GM12873 (cell line): ENCODE measurements around the gene MYL5.

ENCODE experiments used
- TF ChIP-seq, protein P1 (sequence below): IDR thresholded peaks from 2 replicates; pipeline ENCODE4 v1.5.1; 2012; ENCODE audit warnings: low read depth, mild to moderate bottlenecking, moderate library complexity, low read length, control low read depth; ENCODE audit not compliant: insufficient read depth; ENCODE audit errors: missing control alignments

The MYL5 gene

DNA sequence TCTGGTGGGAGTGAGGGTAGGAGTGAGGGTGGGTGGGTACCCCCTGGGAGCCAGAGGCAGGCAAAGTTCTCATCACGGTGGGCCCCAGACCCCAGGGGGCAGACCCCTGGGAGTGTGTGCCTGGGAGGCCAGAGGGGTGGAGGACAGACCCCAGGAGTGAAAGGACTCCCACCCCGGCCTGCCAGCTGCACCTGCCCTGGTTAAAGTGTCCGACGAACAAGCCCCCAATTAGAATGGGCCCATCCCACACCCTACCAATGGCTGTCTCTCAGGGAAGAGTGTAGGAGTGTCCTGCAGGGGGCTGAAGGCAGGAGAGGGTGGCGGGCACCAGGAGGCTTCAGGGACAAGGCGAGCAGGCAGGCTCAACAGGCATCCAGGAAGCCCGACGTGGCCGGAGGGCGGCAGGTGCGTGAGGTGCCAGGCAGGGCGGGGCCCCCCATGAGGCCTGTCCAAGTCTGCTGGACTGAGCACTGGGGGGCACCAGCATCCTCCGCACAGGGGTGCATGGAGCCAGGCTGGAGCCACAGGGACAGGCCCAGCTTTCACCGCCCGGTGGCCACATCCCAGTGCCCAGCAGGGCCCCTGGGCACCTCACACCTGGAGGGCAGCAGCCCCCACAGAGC, 40.3 kb upstream of the MYL5 start:
- TF ChIP-seq, protein P1, sequence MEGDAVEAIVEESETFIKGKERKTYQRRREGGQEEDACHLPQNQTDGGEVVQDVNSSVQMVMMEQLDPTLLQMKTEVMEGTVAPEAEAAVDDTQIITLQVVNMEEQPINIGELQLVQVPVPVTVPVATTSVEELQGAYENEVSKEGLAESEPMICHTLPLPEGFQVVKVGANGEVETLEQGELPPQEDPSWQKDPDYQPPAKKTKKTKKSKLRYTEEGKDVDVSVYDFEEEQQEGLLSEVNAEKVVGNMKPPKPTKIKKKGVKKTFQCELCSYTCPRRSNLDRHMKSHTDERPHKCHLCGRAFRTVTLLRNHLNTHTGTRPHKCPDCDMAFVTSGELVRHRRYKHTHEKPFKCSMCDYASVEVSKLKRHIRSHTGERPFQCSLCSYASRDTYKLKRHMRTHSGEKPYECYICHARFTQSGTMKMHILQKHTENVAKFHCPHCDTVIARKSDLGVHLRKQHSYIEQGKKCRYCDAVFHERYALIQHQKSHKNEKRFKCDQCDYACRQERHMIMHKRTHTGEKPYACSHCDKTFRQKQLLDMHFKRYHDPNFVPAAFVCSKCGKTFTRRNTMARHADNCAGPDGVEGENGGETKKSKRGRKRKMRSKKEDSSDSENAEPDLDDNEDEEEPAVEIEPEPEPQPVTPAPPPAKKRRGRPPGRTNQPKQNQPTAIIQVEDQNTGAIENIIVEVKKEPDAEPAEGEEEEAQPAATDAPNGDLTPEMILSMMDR = no peak

DNA sequence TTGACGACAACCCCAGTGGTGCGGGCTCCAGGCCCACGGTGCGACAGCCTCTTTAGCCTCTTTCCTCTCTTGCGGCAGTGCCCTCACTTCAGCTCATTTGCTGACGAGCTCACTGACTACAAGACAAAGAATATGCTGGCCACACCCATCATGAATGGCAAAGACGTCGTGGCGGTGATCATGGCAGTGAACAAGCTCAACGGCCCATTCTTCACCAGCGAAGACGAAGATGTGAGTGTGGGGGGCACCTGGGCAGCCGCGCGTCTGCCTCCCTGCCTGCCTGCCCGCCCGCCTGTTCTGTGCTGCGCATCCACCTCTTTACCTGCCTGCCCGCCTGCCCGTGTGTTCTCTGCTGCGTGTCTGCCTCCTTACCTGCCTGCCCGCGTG, 39.8 kb upstream of the MYL5 start:
- TF ChIP-seq, protein P1 = no peak

DNA sequence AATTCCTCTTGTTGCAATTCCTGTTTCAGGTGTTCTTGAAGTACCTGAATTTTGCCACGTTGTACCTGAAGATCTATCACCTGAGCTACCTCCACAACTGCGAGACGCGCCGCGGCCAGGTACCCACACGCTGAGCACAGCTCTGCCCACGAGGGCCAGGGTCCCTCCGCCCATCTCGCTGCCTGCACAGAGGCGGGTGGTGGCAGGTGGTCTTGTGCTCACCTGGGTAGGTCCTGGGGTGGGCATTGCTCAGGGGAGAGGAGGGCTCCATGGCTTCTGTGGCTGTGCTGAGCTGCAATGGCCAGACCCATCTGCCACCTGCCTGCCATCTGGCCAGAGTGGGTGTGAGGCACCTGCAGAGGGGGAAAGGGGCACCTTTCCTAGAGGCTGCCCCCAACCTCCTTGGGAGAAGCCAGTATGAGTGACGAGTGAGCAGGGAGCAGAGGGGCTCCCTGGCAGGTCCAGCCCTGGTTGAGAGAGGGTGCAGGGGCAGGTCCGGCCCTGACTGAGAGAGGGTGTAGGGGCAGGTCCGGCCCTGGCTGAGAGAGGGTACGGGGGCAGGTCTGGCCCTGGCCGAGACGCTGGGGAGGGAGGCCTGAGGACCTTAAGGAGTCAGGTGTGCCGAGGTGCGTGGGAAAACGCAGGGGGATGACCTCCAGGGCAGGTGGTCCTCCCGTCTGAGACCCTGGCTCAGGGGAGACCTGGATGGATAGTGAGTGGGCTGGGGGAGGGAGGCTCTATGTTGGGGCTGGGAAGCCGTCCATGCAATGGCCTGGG, 38.3 kb upstream of the MYL5 start:
- TF ChIP-seq, protein P1 = no peak

DNA sequence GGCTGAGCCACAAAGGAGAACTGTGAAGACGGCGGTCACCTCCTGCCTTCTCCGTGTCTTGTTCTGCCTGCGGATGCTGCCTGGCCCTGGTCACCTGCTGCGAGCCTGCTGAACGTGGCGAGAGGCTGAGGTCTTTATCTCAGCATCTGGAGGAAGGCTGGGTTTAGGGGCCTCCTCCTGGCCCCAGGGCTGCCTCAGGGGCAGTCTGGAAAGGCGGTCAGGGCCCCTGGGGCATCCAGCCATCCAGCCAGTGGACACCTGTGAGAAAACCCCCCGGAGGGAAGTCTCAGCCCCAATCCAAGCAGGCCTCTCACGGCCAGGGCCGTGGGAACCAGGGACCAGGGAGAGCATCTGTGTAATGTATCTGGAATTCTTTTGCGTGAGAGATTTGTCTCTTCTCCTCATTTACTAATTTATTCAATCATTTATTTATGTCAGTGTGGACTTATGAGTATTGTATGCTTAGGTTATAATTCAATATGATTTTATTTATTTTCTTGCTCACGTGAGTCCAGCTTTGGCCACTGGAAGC, 37.6 kb upstream of the MYL5 start:
- TF ChIP-seq, protein P1 = no peak

DNA sequence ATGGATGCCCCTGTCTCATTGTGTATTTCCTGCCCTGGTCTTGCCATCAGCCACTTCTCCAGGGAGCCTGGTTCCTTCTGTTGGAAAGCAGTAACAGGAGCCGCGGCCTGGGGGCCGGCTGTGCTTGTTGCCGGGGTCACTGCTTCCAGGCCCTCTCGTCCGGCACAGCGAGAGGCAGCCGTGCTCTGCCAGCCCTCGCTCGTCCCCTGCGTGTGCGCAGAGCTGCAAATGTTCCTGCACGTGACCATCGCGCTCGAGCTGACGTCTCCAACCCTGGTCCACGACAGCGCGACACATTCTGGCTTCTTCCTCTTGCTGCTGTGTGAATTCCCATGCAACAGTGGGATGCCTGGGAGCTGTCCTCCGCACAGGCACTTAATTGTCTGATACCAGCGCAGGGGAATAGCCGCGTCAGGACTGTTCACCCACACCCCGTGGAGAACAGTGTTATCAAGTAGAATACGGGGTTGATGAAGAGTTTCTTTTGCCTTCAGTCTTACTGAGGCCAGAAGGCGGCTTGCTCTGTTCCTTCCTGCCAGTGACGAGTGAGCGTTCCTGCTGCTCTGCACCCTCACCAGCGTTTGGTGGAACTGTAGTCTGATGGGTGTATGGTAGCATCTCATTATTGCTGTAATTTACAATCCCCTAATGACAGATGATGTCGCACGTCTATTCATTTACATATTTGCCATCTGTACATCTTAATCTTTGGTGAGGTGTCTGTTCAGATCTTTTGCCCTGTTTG, 36.6 kb upstream of the MYL5 start:
- TF ChIP-seq, protein P1 = no peak

DNA sequence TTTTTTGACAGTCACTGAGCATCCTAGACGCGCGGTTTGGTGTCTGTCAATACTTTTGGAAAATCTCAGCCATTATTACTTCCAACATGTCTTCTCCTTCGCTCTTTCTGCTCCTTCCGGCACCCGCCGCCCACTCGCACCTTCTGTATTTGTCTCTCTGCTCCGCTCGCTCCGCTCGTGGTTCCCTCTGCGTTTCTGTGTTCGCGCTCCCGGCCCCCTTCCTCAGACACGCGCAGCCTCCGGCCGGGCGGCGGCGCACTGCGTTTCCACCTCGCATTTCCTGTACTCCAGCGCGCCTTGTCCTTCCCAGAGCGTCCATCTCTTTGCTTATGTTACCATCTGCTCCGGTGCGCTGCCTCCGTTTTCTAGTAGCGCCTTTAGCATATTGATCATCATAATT, 27.9 kb upstream of the MYL5 start:
- TF ChIP-seq, protein P1 = no peak

DNA sequence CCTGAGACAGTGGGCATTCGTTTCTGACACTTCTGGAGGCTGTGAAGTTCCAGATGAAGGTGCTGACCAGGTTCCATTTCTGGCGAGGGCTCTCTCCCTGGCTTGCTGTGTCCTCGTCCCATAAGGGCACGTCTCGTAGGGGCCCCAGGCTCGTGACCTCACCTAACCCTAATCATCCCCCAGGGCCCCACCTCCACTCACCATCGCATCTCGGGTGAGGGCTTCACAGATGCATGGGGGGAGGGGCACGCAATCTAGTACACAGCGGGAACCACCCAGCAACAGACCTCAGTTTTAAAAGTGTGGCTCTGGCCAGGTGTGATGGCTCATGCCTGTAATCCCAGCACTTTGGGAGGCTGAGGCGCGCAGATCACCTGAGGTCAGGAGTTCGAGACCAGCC, 26.9 kb upstream of the MYL5 start:
- TF ChIP-seq, protein P1 = no peak
